Neuronal stem cell (in vitro differentiated cells): Measurements from ENCODE around the gene FXYD6.
"Not testable (repeated sequence)": the region's sequence is repeated elsewhere in the genome, so short reads cannot be mapped to it uniquely, and the experiment has no call there.

Source experiments
- DNase-seq: peaks from one replicate; pipeline ENCODE4 v3.0.0-alpha.2; 2013; ENCODE audit warnings: low spot score
- H2AFZ ChIP-seq: one replicate; pipeline ENCODE4 v1.6.1; 2013; ENCODE audit warnings: mild to moderate bottlenecking, low read length, inconsistent platforms
- H2AK5ac ChIP-seq: 2 replicates; pipeline ENCODE4 v1.6.1; 2013; ENCODE audit warnings: low read depth, mild to moderate bottlenecking, inconsistent platforms, low read length, moderate library complexity, mixed read lengths
- H2BK120ac ChIP-seq: 2 replicates; pipeline ENCODE4 v1.6.1; 2013; ENCODE audit warnings: low read depth, mild to moderate bottlenecking, inconsistent platforms, low read length, moderate library complexity, mixed read lengths
- H2BK12ac ChIP-seq: one replicate; pipeline ENCODE4 v1.6.1; 2013; ENCODE audit warnings: low read length, inconsistent platforms
- H2BK15ac ChIP-seq: 2 replicates; pipeline ENCODE4 v1.6.1; 2013; ENCODE audit warnings: mild to moderate bottlenecking, low read length, inconsistent platforms, mixed read lengths
- H2BK5ac ChIP-seq: one replicate; pipeline ENCODE4 v1.6.1; 2013; ENCODE audit warnings: inconsistent platforms, mild to moderate bottlenecking, low read length, moderate library complexity
- H3K14ac ChIP-seq: one replicate; pipeline ENCODE4 v1.6.1; 2013; ENCODE audit warnings: low read length, inconsistent platforms
- H3K18ac ChIP-seq: 2 replicates; pipeline ENCODE4 v1.6.1; 2013; ENCODE audit warnings: low read length, inconsistent platforms
- H3K23ac ChIP-seq: 2 replicates; pipeline ENCODE4 v1.6.1; 2013; ENCODE audit warnings: low read depth, mild to moderate bottlenecking, mixed read lengths, low read length, inconsistent platforms; ENCODE audit not compliant: poor library complexity
- H3K27ac ChIP-seq: replicated peaks from 3 replicates; pipeline ENCODE4 v1.5.1; 2013; ENCODE audit warnings: low read length, inconsistent platforms
- H3K27me3 ChIP-seq, 3 experiments: 2 replicates each; pipeline ENCODE4 v1.6.1; 2013; ENCODE audit warnings: low read length in 3 of 3, mild to moderate bottlenecking in 2 of 3, inconsistent platforms in 1 of 3, low read depth in 1 of 3, mixed read lengths in 1 of 3, moderate library complexity in 1 of 3; ENCODE audit not compliant: control insufficient read depth in 3 of 3, insufficient read depth in 3 of 3
- H3K36me3 ChIP-seq, 2 donors: replicated peaks in 1 of 2; 2 replicates each; pipeline ENCODE4 v1.6.1; 2013; ENCODE audit warnings: low read length in 2 of 2; ENCODE audit not compliant: control insufficient read depth in 2 of 2, insufficient read depth in 2 of 2
- H3K4ac ChIP-seq: 2 replicates; pipeline ENCODE4 v1.6.1; 2013; ENCODE audit warnings: inconsistent platforms, mild to moderate bottlenecking, low read length, moderate library complexity
- H3K4me1 ChIP-seq, 2 donors: 1 replicate in 1 of 2; 2 replicates in 1 of 2; pipeline ENCODE4 v1.6.1; 2013; ENCODE audit warnings: low read length in 2 of 2, low read depth in 1 of 2; ENCODE audit not compliant: control insufficient read depth in 2 of 2, insufficient read depth in 1 of 2
- H3K4me2 ChIP-seq: one replicate; pipeline ENCODE4 v1.6.1; 2013; ENCODE audit warnings: mild to moderate bottlenecking, low read length, inconsistent platforms; ENCODE audit not compliant: insufficient read depth, poor library complexity, severe bottlenecking
- H3K4me3 ChIP-seq, 2 donors: 2 replicates each; pipeline ENCODE4 v1.5.1; 2013; ENCODE audit warnings: low read length in 2 of 2, mild to moderate bottlenecking in 2 of 2, inconsistent platforms in 1 of 2, moderate library complexity in 1 of 2
- H3K79me1 ChIP-seq: one replicate; pipeline ENCODE4 v1.6.1; 2013; ENCODE audit warnings: low read depth, mild to moderate bottlenecking, inconsistent platforms, low read length, moderate library complexity
- H3K9ac ChIP-seq: one replicate; pipeline ENCODE4 v1.6.1; 2013; ENCODE audit warnings: mild to moderate bottlenecking, low read depth, low read length, inconsistent platforms; ENCODE audit not compliant: poor library complexity
- H3K9me3 ChIP-seq, 2 donors: replicated peaks in 1 of 2; 2 replicates each; pipeline versions ENCODE3 to v1.6.1; 2013; ENCODE audit warnings: low read length in 2 of 2, mild to moderate bottlenecking in 2 of 2, inconsistent platforms in 1 of 2, low read depth in 1 of 2, mixed read lengths in 1 of 2, moderate library complexity in 1 of 2; ENCODE audit not compliant: control insufficient read depth in 2 of 2, insufficient read depth in 1 of 2
- H4K8ac ChIP-seq: one replicate; pipeline ENCODE4 v1.6.1; 2013; ENCODE audit warnings: low read depth, mild to moderate bottlenecking, inconsistent platforms, low read length, moderate library complexity
- H4K91ac ChIP-seq: one replicate; pipeline ENCODE4 v1.6.1; 2013; ENCODE audit warnings: low read length, low read depth, mild to moderate bottlenecking, inconsistent platforms; ENCODE audit not compliant: poor library complexity
- WGBS, 2 donors: extraction: QIAGEN DNeasy Blood & Tissue Kit; methylation state at CpG; one replicate each; pipeline ENCODE4 v1.1.7; 2013; ENCODE audit warnings: missing lambda C conversion rate in 2 of 2, mixed read lengths in 1 of 2; ENCODE audit not compliant: insufficient read length in 2 of 2, insufficient replicate concordance in 1 of 2; ENCODE audit errors: extremely low coverage in 2 of 2; 5-methylcytosine and 5-hydroxymethylcytosine counted together

Gene FXYD6

GRCh38 chr11:117814204-117814765 is 62.2 kb downstream of the FXYD6 start:
- H3K14ac ChIP-seq, result no peak overlapping the region
- no peak overlapping the region for H3K23ac ChIP-seq
- no peak overlapping the region for H2AK5ac ChIP-seq
- no peak overlapping the region for H2BK120ac ChIP-seq
- no peak overlapping the region for H4K91ac ChIP-seq
- no peak for DNase-seq
- H2BK5ac ChIP-seq, result no peak overlapping the region
- WGBS, 2 donors, result no CpG with 5 or more reads among the region's 7 CpGs
- H4K8ac ChIP-seq, result no peak overlapping the region
- peak overlapping the region; percentile 24 for H3K18ac ChIP-seq
- no peaks in the 10 kb centered on the region for H3K36me3 ChIP-seq
- peaks cover 20 to 31% of the 10 kb centered on the region in 2 donors for H3K4me1 ChIP-seq
- no peak overlapping the region for H2BK15ac ChIP-seq
- H3K9ac ChIP-seq, result no peak overlapping the region
- H3K4ac ChIP-seq, result no peak overlapping the region
- H3K9me3 ChIP-seq, result no peaks in the 10 kb centered on the region
- peak overlapping the region in 1 of 2 donors; percentile 27 for H3K4me3 ChIP-seq
- H3K27ac ChIP-seq, result no peak overlapping the region
- peaks cover 0 to 24% (median 0%) of the 10 kb centered on the region in 3 experiments for H3K27me3 ChIP-seq
- H3K79me1 ChIP-seq, result no peaks in the 10 kb centered on the region
- H3K4me2 ChIP-seq, result no peak overlapping the region
- no peak overlapping the region for H2BK12ac ChIP-seq
- H2AFZ ChIP-seq, result peak overlapping the region; percentile 70

GRCh38 chr11:117810056-117810451 is 66.4 kb downstream of the FXYD6 start:
- H2BK15ac ChIP-seq, H2AFZ ChIP-seq, H3K36me3 ChIP-seq, H3K27ac ChIP-seq, H3K9me3 ChIP-seq, H3K18ac ChIP-seq, H3K4me1 ChIP-seq, H2BK120ac ChIP-seq, DNase-seq, H4K8ac ChIP-seq, H2BK5ac ChIP-seq, H3K4me2 ChIP-seq, H3K4me3 ChIP-seq, H3K23ac ChIP-seq, H3K9ac ChIP-seq, H4K91ac ChIP-seq, H3K79me1 ChIP-seq, H3K4ac ChIP-seq, H2BK12ac ChIP-seq, H3K14ac ChIP-seq, H2AK5ac ChIP-seq: not testable (repeated sequence)
- 100% methylated on average over 2 of the region's 12 CpGs for WGBS, 2 donors
- peaks cover 0 to 25% (median 3%) of the 10 kb centered on the region in 3 experiments for H3K27me3 ChIP-seq

GRCh38 chr11:117809236-117810055 is 67.0 kb downstream of the FXYD6 start:
- no peak overlapping the region for H4K91ac ChIP-seq
- H3K14ac ChIP-seq, result no peak overlapping the region
- H2BK5ac ChIP-seq, result no peak overlapping the region
- no peak overlapping the region for H2AFZ ChIP-seq
- H3K18ac ChIP-seq, result peak overlapping the region; percentile 79
- no peak overlapping the region for H3K27ac ChIP-seq
- H3K4ac ChIP-seq, result peak overlapping the region; percentile 57
- H2BK12ac ChIP-seq, result no peak overlapping the region
- peaks cover 2 to 6% of the 10 kb centered on the region in 2 donors for H3K4me1 ChIP-seq
- H3K9me3 ChIP-seq, result no peaks in the 10 kb centered on the region
- WGBS, 2 donors, result 100% methylated on average over 1 of the region's 22 CpGs
- no peak overlapping the region for H3K9ac ChIP-seq
- H3K23ac ChIP-seq, result no peak overlapping the region
- H3K79me1 ChIP-seq, result no peaks in the 10 kb centered on the region
- DNase-seq, result peak; percentile 56
- H3K36me3 ChIP-seq, result no peaks in the 10 kb centered on the region
- no peak overlapping the region for H2BK120ac ChIP-seq
- H3K27me3 ChIP-seq, result peaks cover 0 to 24% (median 3%) of the 10 kb centered on the region in 3 experiments
- peak overlapping the region in 1 of 2 donors; percentile 2 for H3K4me3 ChIP-seq
- H2AK5ac ChIP-seq, result no peak overlapping the region
- no peak overlapping the region for H3K4me2 ChIP-seq
- H4K8ac ChIP-seq, result no peak overlapping the region
- H2BK15ac ChIP-seq, result no peak overlapping the region

- Histone ChIP-seq H3K14ac (peak overlapping the region; percentile 65), H3K4me2 (no peak overlapping the region), H3K4ac (peak overlapping the region; percentile 57), H3K4me3 (no peak overlapping the region), H3K79me1 (no peaks in the 10 kb centered on the region), H2BK120ac (no peak overlapping the region), H3K36me3 (no peaks in the 10 kb centered on the region), H3K18ac (peak overlapping the region; percentile 42), H3K4me1 (peaks cover 0 to 4% of the 10 kb centered on the region in 2 donors), H2BK12ac (no peak overlapping the region), H4K91ac (no peak overlapping the region), H3K9me3 (no peaks in the 10 kb centered on the region), H3K27me3 (peaks cover 0 to 26% (median 3%) of the 10 kb centered on the region in 3 experiments), H3K27ac (no peak overlapping the region), H2AK5ac (no peak overlapping the region), H2BK15ac (no peak overlapping the region), H2AFZ (no peak overlapping the region), H3K23ac (no peak overlapping the region), H3K9ac (no peak overlapping the region), H2BK5ac (no peak overlapping the region), H4K8ac (no peak overlapping the region)
- no peak for DNase-seq
- WGBS, 2 donors, result no CpG with 5 or more reads among the region's 12 CpGs
These were observed 67.7 kb downstream of the FXYD6 start for GRCh38 chr11:117808784-117809183.
